K562 (cell line): ENCODE measurements around the gene BIRC3. TPM values are rescaled to one million over a fixed set of nuclear protein-coding genes. Genes with fewer than 3 reads are reported as not detected.

ENCODE experiments used
- CXXC5 ChIP-seq: fragments of 250-450 bp; sonication (Bioruptor Pico); IDR thresholded peaks from 2 replicates; pipeline ENCODE4 v1.8.0; 2022; ENCODE audit warnings: inconsistent platforms, mild to moderate bottlenecking, moderate library complexity
- EWSR1 ChIP-seq: fragments of 450-650 bp; IDR thresholded peaks from 2 replicates; pipeline ENCODE4 v1.6.1; 2018; ENCODE audit warnings: borderline replicate concordance, mild to moderate bottlenecking, low read depth, moderate library complexity; ENCODE audit not compliant: partially characterized antibody
- FOXA3 ChIP-seq, 2 experiments: fragments of 450-650 bp in 1 of 2; sonication (generic) in 1 of 2; formaldehyde crosslinking; IDR thresholded peaks in 1 of 2; conservative IDR thresholded peaks in 1 of 2; 2 replicates each; pipeline versions ENCODE4 v1.4.0 to v1.8.0; 2020 to 2022; ENCODE audit warnings: mild to moderate bottlenecking in 2 of 2, missing genetic modification reagents in 1 of 2
- GATA2 ChIP-seq: sonication (generic); formaldehyde crosslinking; IDR thresholded peaks from 2 replicates; pipeline ENCODE4 v1.4.0; 2020; ENCODE audit warnings: mild to moderate bottlenecking, missing genetic modification reagents
- HDGF ChIP-seq: fragments of 450-650 bp; IDR thresholded peaks from 2 replicates; pipeline ENCODE4 v1.6.1; 2016
- KHSRP ChIP-seq: fragments of 450-650 bp; IDR thresholded peaks from 2 replicates; pipeline ENCODE4 v1.6.1; 2017
- POLR3G ChIP-seq: IDR thresholded peaks from 2 replicates; pipeline ENCODE4 v1.6.1; 2011; ENCODE audit not compliant: insufficient read length, insufficient replicate concordance; ENCODE audit errors: extremely low read depth
- SMARCE1 ChIP-seq: fragments of 450-650 bp; IDR thresholded peaks from 2 replicates; pipeline ENCODE4 v1.7.1; 2016; ENCODE audit warnings: mild to moderate bottlenecking
- ZBTB7A ChIP-seq: IDR thresholded peaks from 2 replicates; pipeline ENCODE4 v1.6.1; 2011; ENCODE audit warnings: low read depth, mild to moderate bottlenecking, low read length, moderate library complexity, borderline replicate concordance; ENCODE audit not compliant: control insufficient read depth
- ZNF146 ChIP-seq: IDR thresholded peaks from one replicate; pipeline ENCODE4 v1.6.1; 2018; ENCODE audit warnings: missing compliant biosample characterization; ENCODE audit not compliant: unreplicated experiment
- ZNF354B ChIP-seq: fragments of 250-450 bp; sonication (Bioruptor Pico); IDR thresholded peaks from 2 replicates; pipeline ENCODE4 v1.4.0; 2020
- polyA plus RNA-seq, 8 experiments: library from polyadenylated mRNA; depleted of rRNA in 4 of 8; stranded (reverse) in 5 of 8; unstranded in 3 of 8; fragments of >200 nt; fragmentation: Nextera tagmentation in 2 of 8; fragmentation: Illumina TruSeq in 1 of 8; extraction: Ambion mirVana in 2 of 8; extraction: Trizol in 1 of 8; gene quantifications; 2 replicates each; pipeline versions ENCODE4 v1.2.1 to v1.2.3, GENCODE V29; 2011 to 2014; ENCODE audit warnings: inconsistent platforms in 1 of 8, missing spikeins in 1 of 8
- total RNA-seq, 7 experiments: library from RNA; depleted of rRNA in 6 of 7; stranded (reverse); fragments of >200 nt in 6 of 7; fragmentation: Illumina TruSeq in 2 of 7; extraction: Trizol in 2 of 7; gene quantifications; 2 replicates each; pipeline versions ENCODE4 v1.2.1 to v1.2.3, GENCODE V29; 2011 to 2021; ENCODE audit warnings: low replicate concordance in 1 of 7
- TF ChIP-seq, protein P1 (sequence below), 2 experiments: fragments of 450-650 bp in 1 of 2; IDR thresholded peaks; 2 replicates each; pipeline ENCODE4 v1.6.1; 2011 to 2017; ENCODE audit warnings: low read depth in 2 of 2, antibody characterized with exemption in 1 of 2, borderline replicate concordance in 1 of 2, low read length in 1 of 2, mild to moderate bottlenecking in 1 of 2, mixed read lengths in 1 of 2; ENCODE audit not compliant: control insufficient read depth in 1 of 2
- TF ChIP-seq, protein P2 (sequence below): fragments of 250-450 bp; sonication (Bioruptor Pico); IDR thresholded peaks from 2 replicates; pipeline ENCODE4 v1.5.0; 2022; ENCODE audit warnings: mild to moderate bottlenecking
- TF ChIP-seq, protein P3 (sequence below): fragments of 450-650 bp; IDR thresholded peaks from 2 replicates; pipeline ENCODE4 v1.7.1; 2018; ENCODE audit warnings: mild to moderate bottlenecking, low read depth; ENCODE audit not compliant: partially characterized antibody

Gene BIRC3
- total and polyA plus RNA-seq, 9 of the 15 experiments (the other 6 are each of a cell fraction or from before 2014, with no cell fraction given) = 0.08 to 0.42 (median 0.18) TPM

DNA sequence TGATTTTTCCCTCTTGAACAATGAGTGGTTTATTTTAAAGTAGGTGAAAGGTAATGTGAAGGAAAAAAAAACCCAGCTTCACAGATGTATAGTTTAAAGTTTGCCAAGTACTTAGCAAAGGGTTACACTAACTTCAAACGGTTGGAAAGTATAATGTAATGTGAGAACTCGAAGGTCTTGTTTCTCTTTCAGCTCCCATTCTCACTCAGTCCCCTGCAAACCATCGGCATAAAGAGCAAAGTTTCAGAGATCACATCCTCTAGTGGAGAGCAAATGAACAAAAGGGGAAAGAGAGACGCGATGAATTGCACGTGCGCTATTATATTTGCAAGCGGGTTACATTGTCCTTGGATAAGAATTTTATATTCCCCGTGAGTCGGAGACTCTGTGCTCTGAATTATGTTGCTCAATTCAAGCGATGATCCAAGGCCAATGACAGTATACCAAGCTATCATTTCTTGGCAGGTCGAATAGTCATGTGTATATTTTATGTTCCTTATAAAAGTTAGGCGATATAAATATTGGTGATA, 37.6 kb upstream of the BIRC3 start (continued):
- TF ChIP-seq ZBTB7A = no peak
- no peak for TF ChIP-seq FOXA3 (CRISPR knock-in tag; conservative IDR thresholded peaks at IDR 0.05 in 1 of 2, IDR thresholded peaks at IDR 0.05 in 1 of 2)
- TF ChIP-seq, protein P1, sequence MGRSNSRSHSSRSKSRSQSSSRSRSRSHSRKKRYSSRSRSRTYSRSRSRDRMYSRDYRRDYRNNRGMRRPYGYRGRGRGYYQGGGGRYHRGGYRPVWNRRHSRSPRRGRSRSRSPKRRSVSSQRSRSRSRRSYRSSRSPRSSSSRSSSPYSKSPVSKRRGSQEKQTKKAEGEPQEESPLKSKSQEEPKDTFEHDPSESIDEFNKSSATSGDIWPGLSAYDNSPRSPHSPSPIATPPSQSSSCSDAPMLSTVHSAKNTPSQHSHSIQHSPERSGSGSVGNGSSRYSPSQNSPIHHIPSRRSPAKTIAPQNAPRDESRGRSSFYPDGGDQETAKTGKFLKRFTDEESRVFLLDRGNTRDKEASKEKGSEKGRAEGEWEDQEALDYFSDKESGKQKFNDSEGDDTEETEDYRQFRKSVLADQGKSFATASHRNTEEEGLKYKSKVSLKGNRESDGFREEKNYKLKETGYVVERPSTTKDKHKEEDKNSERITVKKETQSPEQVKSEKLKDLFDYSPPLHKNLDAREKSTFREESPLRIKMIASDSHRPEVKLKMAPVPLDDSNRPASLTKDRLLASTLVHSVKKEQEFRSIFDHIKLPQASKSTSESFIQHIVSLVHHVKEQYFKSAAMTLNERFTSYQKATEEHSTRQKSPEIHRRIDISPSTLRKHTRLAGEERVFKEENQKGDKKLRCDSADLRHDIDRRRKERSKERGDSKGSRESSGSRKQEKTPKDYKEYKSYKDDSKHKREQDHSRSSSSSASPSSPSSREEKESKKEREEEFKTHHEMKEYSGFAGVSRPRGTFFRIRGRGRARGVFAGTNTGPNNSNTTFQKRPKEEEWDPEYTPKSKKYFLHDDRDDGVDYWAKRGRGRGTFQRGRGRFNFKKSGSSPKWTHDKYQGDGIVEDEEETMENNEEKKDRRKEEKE (IDR thresholded peaks at IDR 0.05; ENCODE audit: borderline replicate concordance in 1 of 2, control insufficient read depth in 1 of 2, low read depth in 2 of 2, low read length in 1 of 2) = no peak
- TF ChIP-seq ZNF354B = no peak
- TF ChIP-seq, protein P2, sequence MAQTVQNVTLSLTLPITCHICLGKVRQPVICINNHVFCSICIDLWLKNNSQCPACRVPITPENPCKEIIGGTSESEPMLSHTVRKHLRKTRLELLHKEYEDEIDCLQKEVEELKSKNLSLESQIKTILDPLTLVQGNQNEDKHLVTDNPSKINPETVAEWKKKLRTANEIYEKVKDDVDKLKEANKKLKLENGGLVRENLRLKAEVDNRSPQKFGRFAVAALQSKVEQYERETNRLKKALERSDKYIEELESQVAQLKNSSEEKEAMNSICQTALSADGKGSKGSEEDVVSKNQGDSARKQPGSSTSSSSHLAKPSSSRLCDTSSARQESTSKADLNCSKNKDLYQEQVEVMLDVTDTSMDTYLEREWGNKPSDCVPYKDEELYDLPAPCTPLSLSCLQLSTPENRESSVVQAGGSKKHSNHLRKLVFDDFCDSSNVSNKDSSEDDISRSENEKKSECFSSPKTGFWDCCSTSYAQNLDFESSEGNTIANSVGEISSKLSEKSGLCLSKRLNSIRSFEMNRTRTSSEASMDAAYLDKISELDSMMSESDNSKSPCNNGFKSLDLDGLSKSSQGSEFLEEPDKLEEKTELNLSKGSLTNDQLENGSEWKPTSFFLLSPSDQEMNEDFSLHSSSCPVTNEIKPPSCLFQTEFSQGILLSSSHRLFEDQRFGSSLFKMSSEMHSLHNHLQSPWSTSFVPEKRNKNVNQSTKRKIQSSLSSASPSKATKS (CRISPR knock-in tag) = no peak
- TF ChIP-seq KHSRP = no peak
- no peak for TF ChIP-seq EWSR1
- TF ChIP-seq POLR3G = no peak
- no peak for TF ChIP-seq CXXC5
- TF ChIP-seq, protein P3, sequence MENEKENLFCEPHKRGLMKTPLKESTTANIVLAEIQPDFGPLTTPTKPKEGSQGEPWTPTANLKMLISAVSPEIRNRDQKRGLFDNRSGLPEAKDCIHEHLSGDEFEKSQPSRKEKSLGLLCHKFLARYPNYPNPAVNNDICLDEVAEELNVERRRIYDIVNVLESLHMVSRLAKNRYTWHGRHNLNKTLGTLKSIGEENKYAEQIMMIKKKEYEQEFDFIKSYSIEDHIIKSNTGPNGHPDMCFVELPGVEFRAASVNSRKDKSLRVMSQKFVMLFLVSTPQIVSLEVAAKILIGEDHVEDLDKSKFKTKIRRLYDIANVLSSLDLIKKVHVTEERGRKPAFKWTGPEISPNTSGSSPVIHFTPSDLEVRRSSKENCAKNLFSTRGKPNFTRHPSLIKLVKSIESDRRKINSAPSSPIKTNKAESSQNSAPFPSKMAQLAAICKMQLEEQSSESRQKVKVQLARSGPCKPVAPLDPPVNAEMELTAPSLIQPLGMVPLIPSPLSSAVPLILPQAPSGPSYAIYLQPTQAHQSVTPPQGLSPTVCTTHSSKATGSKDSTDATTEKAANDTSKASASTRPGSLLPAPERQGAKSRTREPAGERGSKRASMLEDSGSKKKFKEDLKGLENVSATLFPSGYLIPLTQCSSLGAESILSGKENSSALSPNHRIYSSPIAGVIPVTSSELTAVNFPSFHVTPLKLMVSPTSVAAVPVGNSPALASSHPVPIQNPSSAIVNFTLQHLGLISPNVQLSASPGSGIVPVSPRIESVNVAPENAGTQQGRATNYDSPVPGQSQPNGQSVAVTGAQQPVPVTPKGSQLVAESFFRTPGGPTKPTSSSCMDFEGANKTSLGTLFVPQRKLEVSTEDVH = no peak
- no peak for TF ChIP-seq HDGF
- no peak for TF ChIP-seq GATA2
- TF ChIP-seq SMARCE1 = no peak
- TF ChIP-seq ZNF146 (CRISPR knock-in tag) = no peak
